ENCODE measurements around the gene RPUSD1. TPM values are rescaled to one million over a fixed set of nuclear protein-coding genes. Genes with fewer than 3 reads are reported as not detected.

RPUSD1 gene
- total and polyA plus RNA-seq, 2 donors (not counting 1 experiment from before 2014, with no cell fraction given), result 34.7 to 46.1 TPM

DNA sequence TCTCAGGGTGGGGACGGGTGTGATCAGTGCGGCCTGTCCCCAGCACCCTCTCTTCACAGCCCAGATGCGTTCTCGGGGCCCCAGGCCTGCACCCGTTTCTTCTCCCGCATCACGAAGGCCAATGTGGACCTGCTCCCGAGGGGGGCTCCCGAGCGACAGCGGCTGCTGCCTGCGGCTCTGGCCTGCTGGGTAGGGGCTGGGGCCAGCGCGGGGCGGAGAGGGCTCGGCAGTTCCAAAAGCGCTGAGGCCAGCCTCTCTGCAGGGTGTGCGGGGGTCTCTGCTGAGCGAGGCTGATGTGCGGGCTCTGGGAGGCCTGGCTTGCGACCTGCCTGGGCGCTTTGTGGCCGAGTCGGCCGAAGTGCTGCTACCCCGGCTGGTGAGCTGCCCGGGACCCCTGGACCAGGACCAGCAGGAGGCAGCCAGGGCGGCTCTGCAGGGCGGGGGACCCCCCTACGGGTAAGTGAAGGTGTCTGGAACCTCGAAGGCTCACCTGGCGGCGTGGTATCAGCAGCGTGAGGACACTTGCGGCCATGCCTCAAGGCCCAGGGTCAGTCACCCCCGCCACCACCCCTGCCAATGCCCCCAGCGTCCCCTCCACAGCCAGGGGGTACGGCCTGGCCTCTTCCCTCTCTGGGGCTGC, 23.2 kb downstream of the RPUSD1 start:
- H3K4me1 ChIP-seq (ENCODE audit: control insufficient read depth in 2 of 2, insufficient read depth in 2 of 2, low read length in 2 of 2), result peaks cover 0 to 3% of the 10 kb centered on the region in 2 donors
- H3K4me3 Mint-ChIP-seq, result no peak overlapping the region
- H3K27ac ChIP-seq (ENCODE audit: low read length in 2 of 2), result no peak overlapping the region
- H3K36me3 ChIP-seq (replicated peaks in 1 of 2; ENCODE audit: control extremely low read depth in 1 of 2, control insufficient read depth in 1 of 2, extremely low read depth in 1 of 2, insufficient read depth in 2 of 2, low read length in 1 of 2), result no peaks in the 10 kb centered on the region
- DNase-seq, result no peak
- H3K27ac Mint-ChIP-seq, result no peak overlapping the region
- no peaks in the 10 kb centered on the region for H3K4me1 Mint-ChIP-seq
- H3K9me3 ChIP-seq (ENCODE audit: control extremely low read depth in 1 of 3, control insufficient read depth in 2 of 3, insufficient read depth in 1 of 3, low read length in 2 of 3), result no peaks in the 10 kb centered on the region
- CTCF ChIA-PET, result no interaction called here
- no peaks in the 10 kb centered on the region for H3K9me3 Mint-ChIP-seq (ENCODE audit: insufficient read depth)
- no peak overlapping the region for H3K4me3 ChIP-seq (ENCODE audit: control extremely low read depth in 1 of 5, extremely low read depth in 1 of 5, insufficient read depth in 1 of 5, low read depth in 2 of 5, low read length in 4 of 5)
- no peaks in the 10 kb centered on the region for H3K79me2 ChIP-seq (ENCODE audit: control insufficient read depth, insufficient read depth, low read length)
- H4K20me1 ChIP-seq (ENCODE audit: control insufficient read depth, insufficient read depth, low read length, poor library complexity, severe bottlenecking), result no peaks in the 10 kb centered on the region
- TF ChIP-seq, protein P1, sequence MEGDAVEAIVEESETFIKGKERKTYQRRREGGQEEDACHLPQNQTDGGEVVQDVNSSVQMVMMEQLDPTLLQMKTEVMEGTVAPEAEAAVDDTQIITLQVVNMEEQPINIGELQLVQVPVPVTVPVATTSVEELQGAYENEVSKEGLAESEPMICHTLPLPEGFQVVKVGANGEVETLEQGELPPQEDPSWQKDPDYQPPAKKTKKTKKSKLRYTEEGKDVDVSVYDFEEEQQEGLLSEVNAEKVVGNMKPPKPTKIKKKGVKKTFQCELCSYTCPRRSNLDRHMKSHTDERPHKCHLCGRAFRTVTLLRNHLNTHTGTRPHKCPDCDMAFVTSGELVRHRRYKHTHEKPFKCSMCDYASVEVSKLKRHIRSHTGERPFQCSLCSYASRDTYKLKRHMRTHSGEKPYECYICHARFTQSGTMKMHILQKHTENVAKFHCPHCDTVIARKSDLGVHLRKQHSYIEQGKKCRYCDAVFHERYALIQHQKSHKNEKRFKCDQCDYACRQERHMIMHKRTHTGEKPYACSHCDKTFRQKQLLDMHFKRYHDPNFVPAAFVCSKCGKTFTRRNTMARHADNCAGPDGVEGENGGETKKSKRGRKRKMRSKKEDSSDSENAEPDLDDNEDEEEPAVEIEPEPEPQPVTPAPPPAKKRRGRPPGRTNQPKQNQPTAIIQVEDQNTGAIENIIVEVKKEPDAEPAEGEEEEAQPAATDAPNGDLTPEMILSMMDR (IDR thresholded peaks at IDR 0.05), result no peak
- TF ChIP-seq EZH2 (IDR thresholded peaks at IDR 0.05; ENCODE audit: borderline replicate concordance, insufficient read depth, low read depth, low read length, poor library complexity, severe bottlenecking), result no peak
- no peak overlapping the region for H3K4me2 ChIP-seq (replicated peaks; ENCODE audit: low read depth, low read length, poor library complexity, severe bottlenecking)
- H3K27me3 Mint-ChIP-seq, result no peaks in the 10 kb centered on the region
- no peak overlapping the region for H3K9ac ChIP-seq (ENCODE audit: low read length)
- intact Hi-C loops (cut with micrococcal nuclease), result no loop called here
- H3K27me3 ChIP-seq (replicated peaks in 1 of 4; ENCODE audit: control extremely low read depth in 1 of 4, control insufficient read depth in 3 of 4, insufficient read depth in 4 of 4, low read length in 3 of 4), result peaks cover 0 to 8% (median 0%) of the 10 kb centered on the region in 4 experiments
- H2AFZ ChIP-seq (ENCODE audit: insufficient read depth, low read depth, low read length, poor library complexity, severe bottlenecking), result no peak overlapping the region
- 95% methylated on average over 33 of the region's 38 CpGs for whole genome bisulfite sequencing (ENCODE audit: insufficient coverage)
- no peak for ATAC-seq (ENCODE audit: low read depth)
- POLR2A ChIA-PET, result no interaction called here

DNA sequence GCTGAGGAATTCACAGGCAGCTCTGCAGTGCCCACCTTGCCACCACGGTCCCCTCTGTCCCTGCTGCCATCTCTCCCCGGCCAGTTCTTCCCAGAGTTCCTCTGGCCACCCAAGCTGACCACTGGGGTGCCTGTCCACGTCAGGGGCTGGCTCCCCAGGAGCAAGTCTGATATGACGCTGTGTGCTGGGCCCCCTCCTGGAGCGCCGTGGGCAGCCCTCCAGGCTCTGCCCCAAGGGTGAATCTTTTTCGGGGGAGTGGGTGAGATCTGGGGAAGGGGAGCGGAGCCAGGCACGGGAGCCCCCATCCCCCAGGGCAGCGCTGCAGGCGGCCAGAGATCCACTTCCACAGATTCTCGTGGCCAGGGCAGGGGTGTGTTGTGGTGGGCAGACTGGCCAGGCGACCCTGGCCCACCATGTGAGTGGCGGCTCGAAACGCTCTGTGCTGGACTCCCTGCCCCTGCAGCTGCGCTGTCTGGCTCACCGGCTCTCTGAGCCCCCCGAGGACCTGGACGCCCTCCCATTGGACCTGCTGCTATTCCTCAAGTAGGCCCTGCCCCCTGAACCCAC, 23.9 kb downstream of the RPUSD1 start:
- Mint-ChIP-seq H3K27ac (no peak overlapping the region), H3K4me3 (no peak overlapping the region), H3K9me3 (ENCODE audit: insufficient read depth) (no peaks in the 10 kb centered on the region), H3K4me1 (no peaks in the 10 kb centered on the region), H3K27me3 (peaks cover 3% of the 10 kb centered on the region)
- ATAC-seq (ENCODE audit: low read depth) (no peak), DNase-seq (no peak)
- Histone ChIP-seq H3K4me2 (replicated peaks; ENCODE audit: low read depth, low read length, poor library complexity, severe bottlenecking) (no peak overlapping the region), H3K27ac (ENCODE audit: low read length in 2 of 2) (no peak overlapping the region), H3K4me3 (ENCODE audit: control extremely low read depth in 1 of 5, extremely low read depth in 1 of 5, insufficient read depth in 1 of 5, low read depth in 2 of 5, low read length in 4 of 5) (no peak overlapping the region), H3K79me2 (ENCODE audit: control insufficient read depth, insufficient read depth, low read length) (no peaks in the 10 kb centered on the region), H3K9ac (ENCODE audit: low read length) (no peak overlapping the region), H3K36me3 (replicated peaks in 1 of 2; ENCODE audit: control extremely low read depth in 1 of 2, control insufficient read depth in 1 of 2, extremely low read depth in 1 of 2, insufficient read depth in 2 of 2, low read length in 1 of 2) (no peaks in the 10 kb centered on the region), H3K9me3 (ENCODE audit: control extremely low read depth in 1 of 3, control insufficient read depth in 2 of 3, insufficient read depth in 1 of 3, low read length in 2 of 3) (no peaks in the 10 kb centered on the region), H3K4me1 (ENCODE audit: control insufficient read depth in 2 of 2, insufficient read depth in 2 of 2, low read length in 2 of 2) (peaks cover 0 to under 1% of the 10 kb centered on the region in 2 donors), H2AFZ (ENCODE audit: insufficient read depth, low read depth, low read length, poor library complexity, severe bottlenecking) (no peak overlapping the region), H3K27me3 (replicated peaks in 1 of 4; ENCODE audit: control extremely low read depth in 1 of 4, control insufficient read depth in 3 of 4, insufficient read depth in 4 of 4, low read length in 3 of 4) (peaks cover 0 to under 1% (median 0%) of the 10 kb centered on the region in 4 experiments), H4K20me1 (ENCODE audit: control insufficient read depth, insufficient read depth, low read length, poor library complexity, severe bottlenecking) (no peaks in the 10 kb centered on the region)
- 79% methylated on average over 17 of the region's 20 CpGs for WGBS (ENCODE audit: insufficient coverage)
- ChIA-PET CTCF (no interaction called here), POLR2A (no interaction called here)
- TF ChIP-seq EZH2 (IDR thresholded peaks at IDR 0.05; ENCODE audit: borderline replicate concordance, insufficient read depth, low read depth, low read length, poor library complexity, severe bottlenecking), result no peak
- intact Hi-C loops (cut with micrococcal nuclease), result no loop called here
